Activated CD8-positive, alpha-beta memory T cell treated with anti-CD3 and anti-CD28 coated beads for 4 hours (primary cell): ENCODE measurements around the gene KCNIP1.

Experiments
- DNase-seq, 2 donors: peaks; one replicate each; pipeline ENCODE4 v3.0.0-alpha.2; 2020; ENCODE audit warnings: low read depth in 2 of 2

KCNIP1 gene

DNA sequence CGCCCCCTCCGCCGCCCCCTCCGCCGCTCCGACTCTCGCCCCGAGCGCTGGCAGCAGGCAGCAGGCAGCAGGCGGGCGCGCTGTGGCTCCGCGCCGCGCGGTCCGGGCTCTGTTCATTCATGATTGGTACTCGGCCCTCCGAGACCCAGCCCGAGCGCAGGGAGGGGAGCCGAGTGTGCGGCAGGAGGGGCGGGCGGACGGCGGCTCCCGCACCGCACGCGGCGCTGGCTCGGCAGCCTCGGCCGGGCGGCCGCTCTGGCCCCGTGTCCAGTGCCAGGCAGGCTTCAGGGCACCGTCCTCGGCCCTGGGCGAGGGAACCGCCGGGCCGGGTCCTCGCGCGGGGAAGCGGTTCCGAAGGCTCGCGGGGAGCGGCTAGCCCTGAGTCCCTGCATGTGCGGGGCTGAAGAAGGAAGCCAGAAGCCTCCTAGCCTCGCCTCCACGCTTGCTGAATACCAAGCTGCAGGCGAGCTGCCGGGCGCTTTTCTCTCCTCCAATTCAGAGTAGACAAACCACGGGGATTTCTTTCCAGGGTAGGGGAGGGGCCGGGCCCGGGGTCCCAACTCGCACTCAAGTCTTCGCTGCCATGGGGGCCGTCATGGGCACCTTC lies at the start of gene KCNIP1:
Gene KCNIP1, plus strand, starts transcription at position 31 of the 607 bp plus-strand sequence.
- no peak for DNase-seq

GRCh38 chr5:170463426-170463825 lies 40.4 kb upstream of the KCNIP1 start:
- no peak for DNase-seq

DNA sequence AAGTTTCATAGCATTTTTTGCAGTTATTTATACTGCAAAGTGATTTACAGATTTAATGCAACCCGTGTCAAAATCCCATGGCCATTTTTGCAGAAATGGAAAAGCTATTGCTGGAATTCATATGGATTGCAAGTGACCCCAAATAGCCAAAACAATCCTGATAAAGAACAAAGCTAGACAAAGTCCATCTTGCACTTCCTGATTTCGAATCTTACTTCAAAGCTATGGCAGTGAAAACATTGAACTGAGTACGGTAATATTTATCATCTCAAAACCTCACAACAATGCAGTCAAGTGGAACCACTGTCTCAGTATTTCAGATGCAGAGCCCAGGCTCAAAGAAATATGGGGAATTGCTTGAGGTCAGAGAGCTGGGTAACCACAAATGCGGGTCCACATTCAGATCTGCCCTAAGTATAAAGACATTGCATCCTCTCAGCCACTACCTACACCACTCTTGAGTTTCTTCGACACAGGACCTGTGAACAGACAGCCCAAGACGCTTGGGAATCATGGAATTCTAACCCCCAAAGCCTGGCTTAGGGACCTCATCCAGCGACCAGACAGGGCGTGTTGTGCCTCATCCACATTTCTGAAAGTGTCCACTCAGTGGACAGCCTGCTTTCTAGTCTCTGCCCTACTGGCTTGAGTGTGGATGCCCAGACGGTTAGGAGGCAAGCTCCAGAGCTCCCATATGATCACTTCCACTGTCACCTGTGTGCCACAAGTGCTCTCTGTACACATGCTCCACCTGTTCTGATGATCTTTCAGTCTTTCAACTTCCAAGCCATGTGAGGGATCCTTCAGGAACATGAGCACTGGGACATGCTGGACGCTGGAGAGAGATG lies 39.3 kb upstream of the KCNIP1 start:
- DNase-seq, result no peak

GRCh38 chr5:170466553-170466952 lies 37.3 kb upstream of the KCNIP1 start:
- no peak for DNase-seq

GRCh38 chr5:170466988-170467707 lies 36.7 kb upstream of the KCNIP1 start:
- no peak for DNase-seq

DNA sequence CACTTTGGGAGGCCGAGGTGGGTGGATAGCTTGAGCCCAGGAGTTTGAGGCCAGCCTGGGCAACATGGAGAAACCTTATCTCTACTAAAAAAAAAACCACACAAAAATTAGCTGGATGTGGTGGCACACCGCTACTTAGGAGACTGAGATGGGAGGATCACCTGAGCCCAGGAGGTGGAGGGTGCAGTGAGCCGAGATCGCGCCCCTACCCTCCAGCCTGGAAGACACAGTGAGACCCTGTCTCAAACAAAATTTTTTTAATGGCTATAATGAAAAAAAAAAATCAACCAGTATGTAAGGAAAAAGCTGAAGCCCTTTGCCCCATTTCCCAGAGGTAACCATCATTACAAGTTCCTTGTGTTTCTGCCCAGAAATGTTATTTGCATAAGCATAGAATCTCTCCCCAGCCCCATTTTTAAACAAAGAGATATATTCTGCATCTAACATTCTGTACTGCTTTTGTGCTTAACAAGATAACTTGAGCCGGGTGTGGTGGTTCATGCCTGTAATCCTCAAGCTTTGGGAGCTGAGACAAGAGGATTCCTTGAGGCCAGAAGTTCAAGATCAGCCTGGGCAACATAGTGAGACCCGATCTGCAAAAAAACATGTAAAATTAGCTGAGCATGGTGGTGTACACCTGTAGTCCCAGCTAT lies 35.1 kb upstream of the KCNIP1 start:
- DNase-seq, result no peak

DNA sequence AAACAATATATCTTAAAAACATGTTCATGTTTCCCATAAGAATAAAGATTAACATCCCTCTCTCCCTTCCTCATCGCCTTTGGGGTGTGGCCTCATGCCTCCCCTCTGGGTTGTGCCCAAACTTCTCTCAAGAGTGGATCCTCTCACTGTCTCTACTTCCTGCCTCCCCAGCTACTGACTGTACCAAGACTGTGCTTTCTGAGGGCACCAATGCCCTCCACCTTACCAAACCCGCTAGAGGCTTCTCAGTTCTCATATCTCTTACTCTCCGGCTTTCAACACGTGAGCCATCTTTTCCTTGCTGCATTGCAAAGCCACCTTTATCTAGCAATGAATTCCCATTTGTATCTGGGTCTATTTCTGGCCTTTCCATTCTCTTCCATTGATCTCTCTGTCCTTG lies 34.4 kb upstream of the KCNIP1 start:
- DNase-seq, result no peak

GRCh38 chr5:170470275-170470674 lies 33.5 kb upstream of the KCNIP1 start:
- no peak for DNase-seq

DNA sequence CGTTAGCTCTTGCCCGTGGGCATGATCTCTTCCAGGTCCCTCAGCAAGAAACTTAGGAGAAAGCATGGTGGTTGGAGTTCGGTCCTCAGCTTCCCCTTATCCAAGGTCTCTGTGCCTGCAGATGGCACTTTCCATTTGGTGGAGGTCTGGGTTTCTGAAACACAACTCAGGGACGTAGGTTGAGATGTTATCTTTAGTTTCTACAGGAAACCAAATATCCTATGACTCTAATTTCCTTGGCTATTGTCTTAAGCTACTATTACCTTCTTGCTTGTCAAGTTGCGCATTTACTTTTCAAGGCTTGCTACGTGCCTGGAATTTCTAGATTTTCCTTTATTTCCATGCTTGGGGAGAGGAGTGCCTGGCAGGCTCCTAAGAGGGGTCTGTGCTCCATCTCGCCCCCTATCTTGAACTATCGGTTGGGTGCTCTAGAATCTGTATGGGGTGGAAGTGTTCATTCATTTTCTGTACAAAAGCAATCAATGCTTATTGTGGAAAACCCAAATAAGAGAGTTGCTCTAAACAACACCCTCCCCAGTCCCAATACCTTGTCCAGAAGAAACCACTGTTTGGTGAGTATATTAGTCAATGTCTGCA lies 32.9 kb upstream of the KCNIP1 start:
- DNase-seq, result no peak

- no peak for DNase-seq
These were observed 32.2 kb upstream of the KCNIP1 start for GRCh38 chr5:170471551-170472178.

DNA sequence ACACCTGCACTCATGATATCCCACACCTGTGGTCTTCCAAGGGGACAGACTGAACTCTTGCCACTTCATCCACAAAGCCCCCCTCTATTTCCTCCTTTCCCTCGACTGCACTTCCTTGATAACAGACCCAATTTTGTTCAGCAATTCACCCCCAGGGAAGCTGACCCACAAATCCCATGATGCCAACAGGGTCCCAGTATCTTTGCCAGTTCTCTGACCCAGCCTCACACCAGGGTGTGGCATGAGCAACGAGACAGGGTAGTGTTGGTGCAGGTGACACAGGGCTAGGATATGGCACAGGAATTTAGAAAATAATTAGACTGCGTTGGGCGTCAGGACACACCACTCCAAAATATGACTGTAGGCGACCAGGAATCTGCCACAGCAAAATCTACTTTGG lies 30.2 kb upstream of the KCNIP1 start:
- DNase-seq, result no peak

GRCh38 chr5:170474489-170475274 lies 29.1 kb upstream of the KCNIP1 start:
- DNase-seq, result no peak

- no peak for DNase-seq
These were observed 28.4 kb upstream of the KCNIP1 start for GRCh38 chr5:170475294-170476000.

GRCh38 chr5:170476704-170477103 lies 27.1 kb upstream of the KCNIP1 start:
- no peak for DNase-seq

- no peak for DNase-seq
These were observed 25.9 kb upstream of the KCNIP1 start for GRCh38 chr5:170477906-170478305.

- no peak for DNase-seq
These were observed 25.5 kb upstream of the KCNIP1 start for GRCh38 chr5:170478306-170478705.

DNA sequence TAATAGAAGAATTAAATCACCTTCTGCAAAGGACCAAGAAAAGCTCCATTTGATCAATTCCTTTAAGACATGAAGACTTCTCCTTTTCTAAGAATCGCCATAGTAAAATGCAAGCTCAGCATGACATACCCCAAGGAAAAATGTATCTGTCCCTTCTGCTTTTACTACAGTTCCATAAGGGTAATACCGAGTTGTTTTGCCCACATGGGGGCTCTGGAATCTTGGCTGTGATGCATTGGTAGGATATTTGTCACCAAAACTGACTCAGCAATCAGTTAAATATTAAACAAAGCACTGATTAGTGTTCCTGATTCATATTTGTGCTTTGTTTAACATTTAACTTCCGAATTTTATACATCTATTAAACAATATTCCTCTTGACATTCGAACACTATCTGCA lies 24.3 kb upstream of the KCNIP1 start:
- DNase-seq, result no peak

DNA sequence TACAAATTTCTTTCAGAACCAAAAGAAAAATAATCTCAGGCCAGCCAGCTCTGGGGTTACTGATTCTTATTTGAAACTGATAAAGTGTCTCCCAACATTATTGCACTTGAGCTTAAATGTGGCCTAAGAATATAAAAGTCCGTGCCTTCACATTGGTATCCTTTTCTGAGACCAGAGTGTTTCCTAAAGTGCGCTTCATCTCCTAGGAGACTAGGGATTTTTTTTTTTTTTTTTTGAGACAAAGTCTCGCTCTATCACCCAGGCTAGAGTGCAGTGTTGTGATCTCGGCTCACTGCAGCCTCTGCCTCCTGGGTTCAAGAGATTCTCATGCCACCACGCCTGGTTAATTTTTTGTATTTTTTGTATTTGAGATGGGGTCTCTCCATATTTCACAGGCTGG lies 23.6 kb upstream of the KCNIP1 start:
- no peak for DNase-seq

DNA sequence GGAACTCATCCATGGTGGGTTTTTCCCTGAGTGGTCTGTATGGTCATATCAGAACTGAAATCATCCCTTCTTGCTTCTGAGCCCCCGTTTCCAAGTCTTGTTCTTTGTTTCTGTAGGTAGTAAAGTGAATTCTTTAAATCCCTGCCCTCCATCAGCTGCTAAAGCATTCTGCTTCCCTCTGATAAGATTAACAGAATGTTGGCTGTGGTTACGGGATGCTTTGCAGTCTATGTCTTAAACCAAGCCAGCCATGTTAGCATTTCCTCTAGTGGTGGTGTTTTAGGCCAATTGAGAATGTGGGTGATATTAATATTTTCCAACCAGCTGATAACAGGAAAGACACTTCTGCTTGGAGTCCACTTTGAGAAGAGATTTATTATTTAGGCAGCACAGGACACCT lies 22.0 kb upstream of the KCNIP1 start:
- DNase-seq, result no peak

GRCh38 chr5:170482511-170482910 lies 21.3 kb upstream of the KCNIP1 start:
- no peak for DNase-seq
